GM23338 (cell line): ENCODE measurements around the gene RAB3B. TPM values are rescaled to one million over a fixed set of nuclear protein-coding genes. Genes with fewer than 3 reads are reported as not detected.
A peak's percentile ranks its signal among the peaks of the same experiment; 100 is the strongest.

Source experiments
- ATAC-seq: fragments of 200-7000 bp; cut with Tn5 transposase; 3 replicates; pipeline ENCODE4 v1.9.1; 2020
- DNase-seq: peaks from one replicate; pipeline ENCODE4 v3.0.0-alpha.2; 2015; ENCODE audit warnings: low spot score
- H2AFZ ChIP-seq: fragments of 200-600 bp; sonication (generic); 2 replicates; pipeline ENCODE4 v1.8.0; 2016; ENCODE audit warnings: antibody characterized with exemption, mild to moderate bottlenecking, moderate library complexity
- H3F3A ChIP-seq: fragments of 200-600 bp; sonication (generic); replicated peaks from 2 replicates; pipeline ENCODE4 v1.8.0; 2017; ENCODE audit warnings: antibody characterized with exemption, mixed run types, low read depth
- H3K27ac ChIP-seq: fragments of 200-600 bp; sonication (generic); 2 replicates; pipeline ENCODE4 v1.6.1; 2016; ENCODE audit warnings: low read depth
- H3K27me3 ChIP-seq: fragments of 200-600 bp; sonication (generic); 2 replicates; pipeline ENCODE4 v1.8.0; 2016; ENCODE audit warnings: mild to moderate bottlenecking, mixed run types, moderate library complexity; ENCODE audit not compliant: insufficient read depth
- H3K36me3 ChIP-seq: fragments of 200-600 bp; sonication (generic); 2 replicates; pipeline ENCODE4 v1.8.0; 2016; ENCODE audit warnings: mild to moderate bottlenecking; ENCODE audit not compliant: insufficient read depth
- H3K4me1 ChIP-seq: fragments of 200-600 bp; sonication (generic); 2 replicates; pipeline ENCODE4 v1.8.0; 2016; ENCODE audit warnings: mild to moderate bottlenecking, moderate library complexity; ENCODE audit not compliant: insufficient read depth
- H3K4me2 ChIP-seq: fragments of 200-600 bp; sonication (generic); 2 replicates; pipeline ENCODE4 v1.7.1; 2017; ENCODE audit warnings: mixed run types
- H3K4me3 ChIP-seq: fragments of 200-600 bp; sonication (generic); 2 replicates; pipeline ENCODE4 v1.6.1; 2016; ENCODE audit warnings: mixed run types
- H3K79me2 ChIP-seq: fragments of 200-600 bp; sonication (generic); replicated peaks from 2 replicates; pipeline ENCODE4 v1.8.0; 2017; ENCODE audit warnings: mild to moderate bottlenecking; ENCODE audit not compliant: insufficient read depth
- H3K9me2 ChIP-seq: fragments of 200-600 bp; sonication (generic); 2 replicates; pipeline ENCODE4 v1.8.0; 2017; ENCODE audit not compliant: insufficient read depth
- H4K20me1 ChIP-seq: fragments of 200-600 bp; sonication (generic); replicated peaks from 2 replicates; pipeline ENCODE4 v1.8.0; 2017; ENCODE audit warnings: mild to moderate bottlenecking; ENCODE audit not compliant: insufficient read depth
- H3K27ac Mint-ChIP-seq: 2 replicates; pipeline ENCODE4 v1.8.0; 2020; ENCODE audit warnings: inconsistent platforms, mild to moderate bottlenecking, moderate library complexity, mixed read lengths
- H3K27me3 Mint-ChIP-seq: 3 replicates; pipeline ENCODE4 v1.8.0; 2022; ENCODE audit warnings: low read depth, mild to moderate bottlenecking, moderate library complexity, mixed read lengths, inconsistent platforms; ENCODE audit not compliant: insufficient read depth, poor library complexity
- H3K36me3 Mint-ChIP-seq: 3 replicates; pipeline ENCODE4 v1.8.0; 2021; ENCODE audit warnings: low read depth, mild to moderate bottlenecking, inconsistent platforms, moderate library complexity, mixed read lengths
- H3K4me1 Mint-ChIP-seq: 3 replicates; pipeline ENCODE4 v1.8.0; 2020; ENCODE audit warnings: mild to moderate bottlenecking, inconsistent platforms, mixed read lengths
- H3K4me3 Mint-ChIP-seq: 3 replicates; pipeline ENCODE4 v1.8.0; 2021; ENCODE audit warnings: moderate library complexity, mild to moderate bottlenecking, inconsistent platforms, mixed read lengths
- H3K9me3 Mint-ChIP-seq: 3 replicates; pipeline ENCODE4 v1.8.0; 2020; ENCODE audit warnings: moderate library complexity, mild to moderate bottlenecking, inconsistent platforms, mixed read lengths
- CREB1 ChIP-seq: fragments of 250-450 bp; sonication (Bioruptor Pico); IDR thresholded peaks from 2 replicates; pipeline ENCODE4 v1.5.0; 2020; ENCODE audit warnings: low read depth, mild to moderate bottlenecking, moderate library complexity
- EZH2 ChIP-seq: fragments of 200-600 bp; sonication (generic); IDR thresholded peaks from one replicate; pipeline ENCODE4 v1.8.0; 2017; ENCODE audit warnings: antibody characterized with exemption, mild to moderate bottlenecking, low read depth; ENCODE audit not compliant: unreplicated experiment
- EZH2phosphoT487 ChIP-seq: fragments of 200-600 bp; sonication (generic); IDR thresholded peaks from one replicate; pipeline ENCODE4 v1.8.1; 2018; ENCODE audit warnings: antibody characterized with exemption; ENCODE audit not compliant: unreplicated experiment
- JUNB ChIP-seq: IDR thresholded peaks from one replicate; pipeline ENCODE4 v1.6.1; 2016; ENCODE audit warnings: antibody characterized with exemption; ENCODE audit not compliant: unreplicated experiment
- NANOG ChIP-seq: IDR thresholded peaks from 2 replicates; pipeline ENCODE4 v1.6.1; 2016; ENCODE audit warnings: antibody characterized with exemption, borderline replicate concordance
- POLR2AphosphoS5 ChIP-seq: IDR thresholded peaks from 2 replicates; pipeline ENCODE4 v1.6.1; 2016; ENCODE audit warnings: antibody characterized with exemption, low read depth
- REST ChIP-seq: IDR thresholded peaks from one replicate; pipeline ENCODE4 v1.6.1; 2018; ENCODE audit warnings: antibody characterized with exemption; ENCODE audit not compliant: unreplicated experiment
- STAT1 ChIP-seq: IDR thresholded peaks from one replicate; pipeline ENCODE4 v1.6.1; 2016; ENCODE audit warnings: antibody characterized with exemption; ENCODE audit not compliant: unreplicated experiment
- ZNF114 ChIP-seq: fragments of 250-450 bp; sonication (Bioruptor Pico); IDR thresholded peaks from 2 replicates; pipeline ENCODE4 v1.5.0; 2020; ENCODE audit warnings: mild to moderate bottlenecking, moderate library complexity
- ZNF331 ChIP-seq: fragments of 250-450 bp; sonication (Bioruptor Pico); IDR thresholded peaks from 2 replicates; pipeline ENCODE4 v1.5.0; 2020; ENCODE audit warnings: low read depth, mild to moderate bottlenecking, moderate library complexity
- polyA plus RNA-seq: library from polyadenylated mRNA; unstranded; fragments of >200 nt; fragmentation: Nextera tagmentation; extraction: Ambion mirVana; gene quantifications from 2 replicates; pipeline ENCODE4 v1.2.1, GENCODE V29; 2016
- total RNA-seq: library from RNA; depleted of rRNA; stranded (reverse); fragments of >200 nt; shearing (Covaris generic); gene quantifications from 2 replicates; pipeline ENCODE4 v1.2.3, GENCODE V29; 2014
- TF ChIP-seq, protein P1 (sequence below): fragments of 250-450 bp; sonication (Bioruptor Pico); IDR thresholded peaks from 2 replicates; pipeline ENCODE4 v1.5.0; 2020; ENCODE audit warnings: mild to moderate bottlenecking, moderate library complexity
- TF ChIP-seq, protein P2 (sequence below): IDR thresholded peaks from 2 replicates; pipeline ENCODE4 v1.6.1; 2016; ENCODE audit warnings: antibody characterized with exemption
- TF ChIP-seq, protein P3 (sequence below), 2 experiments: fragments of 200-600 bp in 1 of 2; sonication (generic) in 1 of 2; conservative IDR thresholded peaks; 2 replicates each; pipeline versions ENCODE4 v1.5.1 to v1.6.1; 2016 to 2017; ENCODE audit warnings: antibody characterized with exemption in 2 of 2, low read depth in 2 of 2, mild to moderate bottlenecking in 2 of 2, moderate library complexity in 1 of 2

RAB3B gene
- total and polyA plus RNA-seq, 2 experiments from 2014 or later: 18.3 to 37.9 TPM

- Mint-ChIP-seq H3K9me3 (no peaks in the 10 kb centered on the region), H3K27me3 (peaks cover 3% of the 10 kb centered on the region), H3K36me3 (peaks cover 16% of the 10 kb centered on the region), H3K27ac (no peak overlapping the region; the same call in 1 of the 2 replicates), H3K4me1 (peaks cover 30% of the 10 kb centered on the region), H3K4me3 (no peak overlapping the region)
- Histone ChIP-seq H3K79me2 (peaks cover 6% of the 10 kb centered on the region; the same call in 1 of the 2 replicates), H3K27me3 (no peaks in the 10 kb centered on the region), H4K20me1 (no peaks in the 10 kb centered on the region; the same call in 1 of the 2 replicates), H2AFZ (no peak overlapping the region), H3K36me3 (peaks cover 9% of the 10 kb centered on the region), H3K9me2 (no peaks in the 10 kb centered on the region), H3K4me1 (peaks cover 35% of the 10 kb centered on the region), H3K4me3 (no peak overlapping the region), H3K27ac (peak overlapping the region; percentile 29; the same call in 1 of the 2 replicates), H3F3A (no peaks in the 10 kb centered on the region; the same call in none of the 2 replicates), H3K4me2 (no peak overlapping the region)
- TF ChIP-seq ZNF114 (no peak), POLR2AphosphoS5 (no peak), NANOG (no peak), ZNF331 (CRISPR knock-in tag) (no peak), STAT1 (no peak), REST (no peak), EZH2phosphoT487 (no peak), CREB1 (CRISPR knock-in tag) (no peak), EZH2 (no peak), JUNB (no peak)
- TF ChIP-seq, protein P1, sequence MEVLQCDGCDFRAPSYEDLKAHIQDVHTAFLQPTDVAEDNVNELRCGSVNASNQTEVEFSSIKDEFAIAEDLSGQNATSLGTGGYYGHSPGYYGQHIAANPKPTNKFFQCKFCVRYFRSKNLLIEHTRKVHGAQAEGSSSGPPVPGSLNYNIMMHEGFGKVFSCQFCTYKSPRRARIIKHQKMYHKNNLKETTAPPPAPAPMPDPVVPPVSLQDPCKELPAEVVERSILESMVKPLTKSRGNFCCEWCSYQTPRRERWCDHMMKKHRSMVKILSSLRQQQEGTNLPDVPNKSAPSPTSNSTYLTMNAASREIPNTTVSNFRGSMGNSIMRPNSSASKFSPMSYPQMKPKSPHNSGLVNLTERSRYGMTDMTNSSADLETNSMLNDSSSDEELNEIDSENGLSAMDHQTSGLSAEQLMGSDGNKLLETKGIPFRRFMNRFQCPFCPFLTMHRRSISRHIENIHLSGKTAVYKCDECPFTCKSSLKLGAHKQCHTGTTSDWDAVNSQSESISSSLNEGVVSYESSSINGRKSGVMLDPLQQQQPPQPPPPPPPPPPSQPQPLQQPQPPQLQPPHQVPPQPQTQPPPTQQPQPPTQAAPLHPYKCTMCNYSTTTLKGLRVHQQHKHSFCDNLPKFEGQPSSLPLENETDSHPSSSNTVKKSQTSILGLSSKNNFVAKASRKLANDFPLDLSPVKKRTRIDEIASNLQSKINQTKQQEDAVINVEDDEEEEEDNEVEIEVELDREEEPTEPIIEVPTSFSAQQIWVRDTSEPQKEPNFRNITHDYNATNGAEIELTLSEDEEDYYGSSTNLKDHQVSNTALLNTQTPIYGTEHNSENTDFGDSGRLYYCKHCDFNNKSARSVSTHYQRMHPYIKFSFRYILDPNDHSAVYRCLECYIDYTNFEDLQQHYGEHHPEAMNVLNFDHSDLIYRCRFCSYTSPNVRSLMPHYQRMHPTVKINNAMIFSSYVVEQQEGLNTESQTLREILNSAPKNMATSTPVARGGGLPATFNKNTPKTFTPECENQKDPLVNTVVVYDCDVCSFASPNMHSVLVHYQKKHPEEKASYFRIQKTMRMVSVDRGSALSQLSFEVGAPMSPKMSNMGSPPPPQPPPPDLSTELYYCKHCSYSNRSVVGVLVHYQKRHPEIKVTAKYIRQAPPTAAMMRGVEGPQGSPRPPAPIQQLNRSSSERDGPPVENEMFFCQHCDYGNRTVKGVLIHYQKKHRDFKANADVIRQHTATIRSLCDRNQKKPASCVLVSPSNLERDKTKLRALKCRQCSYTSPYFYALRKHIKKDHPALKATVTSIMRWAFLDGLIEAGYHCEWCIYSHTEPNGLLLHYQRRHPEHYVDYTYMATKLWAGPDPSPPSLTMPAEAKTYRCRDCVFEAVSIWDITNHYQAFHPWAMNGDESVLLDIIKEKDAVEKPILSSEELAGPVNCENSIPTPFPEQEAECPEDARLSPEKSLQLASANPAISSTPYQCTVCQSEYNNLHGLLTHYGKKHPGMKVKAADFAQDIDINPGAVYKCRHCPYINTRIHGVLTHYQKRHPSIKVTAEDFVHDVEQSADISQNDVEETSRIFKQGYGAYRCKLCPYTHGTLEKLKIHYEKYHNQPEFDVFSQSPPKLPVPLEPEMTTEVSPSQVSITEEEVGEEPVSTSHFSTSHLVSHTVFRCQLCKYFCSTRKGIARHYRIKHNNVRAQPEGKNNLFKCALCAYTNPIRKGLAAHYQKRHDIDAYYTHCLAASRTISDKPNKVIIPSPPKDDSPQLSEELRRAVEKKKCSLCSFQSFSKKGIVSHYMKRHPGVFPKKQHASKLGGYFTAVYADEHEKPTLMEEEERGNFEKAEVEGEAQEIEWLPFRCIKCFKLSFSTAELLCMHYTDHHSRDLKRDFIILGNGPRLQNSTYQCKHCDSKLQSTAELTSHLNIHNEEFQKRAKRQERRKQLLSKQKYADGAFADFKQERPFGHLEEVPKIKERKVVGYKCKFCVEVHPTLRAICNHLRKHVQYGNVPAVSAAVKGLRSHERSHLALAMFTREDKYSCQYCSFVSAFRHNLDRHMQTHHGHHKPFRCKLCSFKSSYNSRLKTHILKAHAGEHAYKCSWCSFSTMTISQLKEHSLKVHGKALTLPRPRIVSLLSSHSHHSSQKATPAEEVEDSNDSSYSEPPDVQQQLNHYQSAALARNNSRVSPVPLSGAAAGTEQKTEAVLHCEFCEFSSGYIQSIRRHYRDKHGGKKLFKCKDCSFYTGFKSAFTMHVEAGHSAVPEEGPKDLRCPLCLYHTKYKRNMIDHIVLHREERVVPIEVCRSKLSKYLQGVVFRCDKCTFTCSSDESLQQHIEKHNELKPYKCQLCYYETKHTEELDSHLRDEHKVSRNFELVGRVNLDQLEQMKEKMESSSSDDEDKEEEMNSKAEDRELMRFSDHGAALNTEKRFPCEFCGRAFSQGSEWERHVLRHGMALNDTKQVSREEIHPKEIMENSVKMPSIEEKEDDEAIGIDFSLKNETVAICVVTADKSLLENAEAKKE (CRISPR knock-in tag): no peak
- TF ChIP-seq, protein P2, sequence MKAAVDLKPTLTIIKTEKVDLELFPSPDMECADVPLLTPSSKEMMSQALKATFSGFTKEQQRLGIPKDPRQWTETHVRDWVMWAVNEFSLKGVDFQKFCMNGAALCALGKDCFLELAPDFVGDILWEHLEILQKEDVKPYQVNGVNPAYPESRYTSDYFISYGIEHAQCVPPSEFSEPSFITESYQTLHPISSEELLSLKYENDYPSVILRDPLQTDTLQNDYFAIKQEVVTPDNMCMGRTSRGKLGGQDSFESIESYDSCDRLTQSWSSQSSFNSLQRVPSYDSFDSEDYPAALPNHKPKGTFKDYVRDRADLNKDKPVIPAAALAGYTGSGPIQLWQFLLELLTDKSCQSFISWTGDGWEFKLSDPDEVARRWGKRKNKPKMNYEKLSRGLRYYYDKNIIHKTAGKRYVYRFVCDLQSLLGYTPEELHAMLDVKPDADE: no peak
- TF ChIP-seq, protein P3, sequence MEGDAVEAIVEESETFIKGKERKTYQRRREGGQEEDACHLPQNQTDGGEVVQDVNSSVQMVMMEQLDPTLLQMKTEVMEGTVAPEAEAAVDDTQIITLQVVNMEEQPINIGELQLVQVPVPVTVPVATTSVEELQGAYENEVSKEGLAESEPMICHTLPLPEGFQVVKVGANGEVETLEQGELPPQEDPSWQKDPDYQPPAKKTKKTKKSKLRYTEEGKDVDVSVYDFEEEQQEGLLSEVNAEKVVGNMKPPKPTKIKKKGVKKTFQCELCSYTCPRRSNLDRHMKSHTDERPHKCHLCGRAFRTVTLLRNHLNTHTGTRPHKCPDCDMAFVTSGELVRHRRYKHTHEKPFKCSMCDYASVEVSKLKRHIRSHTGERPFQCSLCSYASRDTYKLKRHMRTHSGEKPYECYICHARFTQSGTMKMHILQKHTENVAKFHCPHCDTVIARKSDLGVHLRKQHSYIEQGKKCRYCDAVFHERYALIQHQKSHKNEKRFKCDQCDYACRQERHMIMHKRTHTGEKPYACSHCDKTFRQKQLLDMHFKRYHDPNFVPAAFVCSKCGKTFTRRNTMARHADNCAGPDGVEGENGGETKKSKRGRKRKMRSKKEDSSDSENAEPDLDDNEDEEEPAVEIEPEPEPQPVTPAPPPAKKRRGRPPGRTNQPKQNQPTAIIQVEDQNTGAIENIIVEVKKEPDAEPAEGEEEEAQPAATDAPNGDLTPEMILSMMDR (conservative IDR thresholded peaks at IDR 0.05; ENCODE audit: low read depth in 2 of 2): no peak
- ATAC-seq (no peak), DNase-seq (no peak)
Observed at GRCh38 chr1:51961231-51961630, 29.3 kb downstream of the RAB3B start.
